ENCODE data around the gene CD70. TPM values are rescaled to one million over a fixed set of nuclear protein-coding genes. Genes with fewer than 3 reads are reported as not detected.

CD70 gene
- polyA plus RNA-seq, 1 donor (not counting 4 experiments of a cell fraction or from before 2014, with no cell fraction given): 0.22 TPM

- Histone ChIP-seq H3K4me3 (ENCODE audit: control insufficient read depth in 2 of 3, extremely low read depth in 1 of 3, insufficient read depth in 2 of 3, low read depth in 1 of 3, low read length in 3 of 3) (no peak overlapping the region), H3K4me1 (ENCODE audit: control insufficient read depth, extremely low read depth, insufficient read depth, low read length) (peaks cover 11% of the 10 kb centered on the region), H3K36me3 (ENCODE audit: control insufficient read depth in 2 of 2, extremely low read depth in 1 of 2, insufficient read depth in 2 of 2, low read length in 2 of 2) (no peaks in the 10 kb centered on the region), H2AFZ (ENCODE audit: control insufficient read depth, low read length) (no peak overlapping the region), H3K79me2 (ENCODE audit: control insufficient read depth, insufficient read depth, low read length) (no peaks in the 10 kb centered on the region), H3K9me1 (ENCODE audit: control insufficient read depth, extremely low read depth, insufficient read depth, low read length) (no peaks in the 10 kb centered on the region), H3K9ac (ENCODE audit: control insufficient read depth, extremely low read depth, insufficient read depth, low read length) (no peak overlapping the region), H4K20me1 (ENCODE audit: control insufficient read depth, extremely low read depth, insufficient read depth, low read length) (no peaks in the 10 kb centered on the region), H3K27ac (ENCODE audit: control insufficient read depth, insufficient read depth, low read length) (no peak overlapping the region), H3K9me3 (ENCODE audit: control insufficient read depth, low read depth, low read length) (no peaks in the 10 kb centered on the region), H3K27me3 (ENCODE audit: control insufficient read depth, extremely low read depth, insufficient read depth, low read length) (no peaks in the 10 kb centered on the region), H3K4me2 (ENCODE audit: control insufficient read depth, extremely low read depth, insufficient read depth, low read depth, low read length) (peak overlapping the region; percentile 32)
- DNase-seq (ENCODE audit: low read depth, low spot score): no peak
- no peak for TF ChIP-seq CTCF (optimal IDR thresholded peaks at IDR 0.05 in 1 of 3, IDR thresholded peaks at IDR 0.05 in 1 of 3, conservative IDR thresholded peaks at IDR 0.05 in 1 of 3; ENCODE audit: extremely low read depth in 1 of 3, insufficient read depth in 2 of 3, low read length in 3 of 3)
- TF ChIP-seq EZH2 (IDR thresholded peaks at IDR 0.05; ENCODE audit: low read length): no peak
- dilution Hi-C loops (cut with MboI; ENCODE audit: extremely low pct_ligation_motif_present, low sequenced_read_pairs): no loop called here
- FAIRE-seq: peak; percentile 52
These were observed 25.1 kb upstream of the CD70 start for GRCh38 chr19:6616011-6616410.

DNA sequence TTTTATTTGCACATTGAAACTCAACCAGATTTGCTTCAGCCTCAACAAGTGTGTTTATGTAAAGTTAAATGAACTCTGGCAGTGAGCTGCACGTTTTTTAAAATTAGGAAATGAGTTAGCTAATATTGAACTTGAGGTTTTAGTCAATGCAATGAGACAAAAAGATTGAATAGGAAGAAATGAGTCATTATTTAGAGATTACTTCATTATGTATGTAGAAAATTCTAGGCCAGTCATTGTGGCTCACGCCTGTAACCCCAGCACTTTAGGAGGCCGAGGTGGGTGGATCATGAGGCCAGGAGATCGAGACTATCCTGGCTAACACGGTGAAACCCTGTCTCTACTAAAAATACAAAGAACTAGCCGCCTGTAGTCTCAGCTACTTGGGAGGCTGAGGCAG, 22.8 kb upstream of the CD70 start:
- no peak for DNase-seq (ENCODE audit: low read depth, low spot score)
- no peak overlapping the region for H3K27ac ChIP-seq (ENCODE audit: control insufficient read depth, insufficient read depth, low read length)
- no peak overlapping the region for H3K9ac ChIP-seq (ENCODE audit: control insufficient read depth, extremely low read depth, insufficient read depth, low read length)
- no peaks in the 10 kb centered on the region for H3K9me3 ChIP-seq (ENCODE audit: control insufficient read depth, low read depth, low read length)
- H3K4me2 ChIP-seq (ENCODE audit: control insufficient read depth, extremely low read depth, insufficient read depth, low read depth, low read length): no peak overlapping the region
- H3K4me1 ChIP-seq (ENCODE audit: control insufficient read depth, extremely low read depth, insufficient read depth, low read length): peaks cover 15% of the 10 kb centered on the region
- no peaks in the 10 kb centered on the region for H3K36me3 ChIP-seq (ENCODE audit: control insufficient read depth in 2 of 2, extremely low read depth in 1 of 2, insufficient read depth in 2 of 2, low read length in 2 of 2)
- no peaks in the 10 kb centered on the region for H3K9me1 ChIP-seq (ENCODE audit: control insufficient read depth, extremely low read depth, insufficient read depth, low read length)
- dilution Hi-C loops (cut with MboI; ENCODE audit: extremely low pct_ligation_motif_present, low sequenced_read_pairs): no loop called here
- H3K27me3 ChIP-seq (ENCODE audit: control insufficient read depth, extremely low read depth, insufficient read depth, low read length): no peaks in the 10 kb centered on the region
- H3K79me2 ChIP-seq (ENCODE audit: control insufficient read depth, insufficient read depth, low read length): no peaks in the 10 kb centered on the region
- no peak overlapping the region for H2AFZ ChIP-seq (ENCODE audit: control insufficient read depth, low read length)
- H4K20me1 ChIP-seq (ENCODE audit: control insufficient read depth, extremely low read depth, insufficient read depth, low read length): no peaks in the 10 kb centered on the region
- H3K4me3 ChIP-seq (ENCODE audit: control insufficient read depth in 2 of 3, extremely low read depth in 1 of 3, insufficient read depth in 2 of 3, low read depth in 1 of 3, low read length in 3 of 3): no peak overlapping the region
- TF ChIP-seq EZH2 (IDR thresholded peaks at IDR 0.05; ENCODE audit: low read length) (no peak), CTCF (optimal IDR thresholded peaks at IDR 0.05 in 1 of 3, IDR thresholded peaks at IDR 0.05 in 1 of 3, conservative IDR thresholded peaks at IDR 0.05 in 1 of 3; ENCODE audit: extremely low read depth in 1 of 3, insufficient read depth in 2 of 3, low read length in 3 of 3) (no peak)
- FAIRE-seq: no peak

Data from keratinocyte (primary cell).